UCSD-AML1 (cell line): ENCODE measurements around the gene SNAPC1.
"Not testable (repeated sequence)": the region's sequence is repeated elsewhere in the genome, so short reads cannot be mapped to it uniquely, and the experiment has no call there.

Experiments
- DNase-seq: peaks from one replicate; lab custom pipeline; 2025; ENCODE audit not compliant: unreplicated experiment; lab: John Stamatoyannopoulos, UW

Gene SNAPC1

GRCh38 chr14:61749867-61750266 lies 12.4 kb upstream of the SNAPC1 start:
- no peak for DNase-seq

DNA sequence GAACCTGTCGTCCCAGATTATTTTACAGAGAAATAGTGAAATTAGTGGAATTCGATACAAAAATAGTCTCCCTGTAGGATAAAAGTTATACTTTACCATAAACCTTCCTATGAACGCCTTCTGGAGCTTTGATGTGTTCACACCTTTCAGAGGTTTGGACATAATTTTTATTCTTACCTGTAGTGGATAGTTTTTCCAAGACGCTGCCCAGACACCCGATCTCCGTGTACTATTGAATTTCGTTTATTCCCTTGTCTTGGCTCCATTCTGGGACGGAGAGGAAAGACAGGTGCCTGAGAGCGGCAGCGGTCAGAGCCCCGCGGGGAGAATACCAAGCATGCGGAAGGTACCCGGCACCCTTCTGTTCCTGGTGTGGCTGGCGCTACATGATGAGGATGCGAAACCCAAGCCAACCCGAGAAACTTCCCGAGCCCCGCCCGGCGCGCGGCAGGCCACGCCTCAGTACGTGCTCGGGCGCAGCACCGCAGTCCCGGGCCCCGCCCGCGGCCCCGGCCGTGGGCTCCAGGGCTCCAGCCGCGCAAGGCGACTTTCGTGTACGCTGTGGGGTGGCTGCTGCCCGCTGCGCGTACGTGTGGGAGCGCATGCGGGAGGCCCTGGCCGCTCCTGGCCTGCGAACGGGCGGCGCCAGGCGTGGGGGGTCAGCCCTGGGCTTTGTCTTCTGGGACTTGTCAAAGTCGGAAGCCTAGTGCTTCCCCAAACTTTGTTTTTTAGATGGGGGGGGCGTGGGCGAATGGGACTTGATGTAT lies 11.3 kb upstream of the SNAPC1 start:
- DNase-seq: peak; percentile 93

DNA sequence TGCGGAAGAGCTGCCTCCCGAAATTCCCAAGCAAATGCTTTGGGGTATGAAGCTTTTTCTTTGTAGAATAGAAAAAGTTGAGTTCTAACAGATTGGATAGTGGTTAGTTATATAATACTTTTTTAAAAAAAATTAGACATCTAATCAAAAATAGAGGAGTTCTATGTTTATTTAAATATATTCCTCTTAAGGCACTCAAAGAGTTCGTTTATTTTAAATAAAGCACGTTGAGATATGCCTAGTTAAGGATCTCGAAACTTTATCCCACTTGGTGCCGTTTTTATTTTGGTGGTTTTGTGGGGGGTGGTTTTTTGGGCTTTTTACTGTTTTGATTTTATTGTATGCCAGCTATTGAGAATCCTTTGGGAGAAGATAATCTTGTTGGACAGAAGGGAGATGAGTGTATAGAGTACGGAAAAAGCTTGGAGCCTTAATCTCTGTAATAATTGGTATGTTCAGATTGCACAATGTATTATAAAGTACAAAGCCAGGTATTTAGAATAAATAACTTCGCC lies 10.7 kb upstream of the SNAPC1 start:
- no peak for DNase-seq

GRCh38 chr14:61752626-61753025 lies 9.6 kb upstream of the SNAPC1 start:
- no peak for DNase-seq

DNA sequence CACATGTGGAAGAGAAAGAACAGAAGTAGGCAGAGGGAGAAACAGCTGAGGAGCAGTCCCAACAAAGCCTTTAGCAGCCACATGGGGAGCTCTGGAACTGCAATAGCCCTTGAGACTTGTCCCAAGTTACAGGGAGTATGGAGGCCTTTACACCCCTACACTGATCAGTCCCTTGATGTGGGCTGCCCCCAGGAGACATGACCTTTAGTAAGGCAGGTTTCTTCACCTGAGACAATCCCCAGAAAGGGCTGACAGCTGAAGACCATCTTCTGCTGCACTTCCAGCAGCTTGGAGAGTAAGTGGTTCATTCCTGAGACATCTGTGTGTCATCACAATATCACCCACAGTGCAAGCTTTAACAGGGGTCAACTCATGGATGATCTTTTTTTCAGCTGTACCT lies 8.6 kb upstream of the SNAPC1 start:
- peak; percentile 15 for DNase-seq

DNA sequence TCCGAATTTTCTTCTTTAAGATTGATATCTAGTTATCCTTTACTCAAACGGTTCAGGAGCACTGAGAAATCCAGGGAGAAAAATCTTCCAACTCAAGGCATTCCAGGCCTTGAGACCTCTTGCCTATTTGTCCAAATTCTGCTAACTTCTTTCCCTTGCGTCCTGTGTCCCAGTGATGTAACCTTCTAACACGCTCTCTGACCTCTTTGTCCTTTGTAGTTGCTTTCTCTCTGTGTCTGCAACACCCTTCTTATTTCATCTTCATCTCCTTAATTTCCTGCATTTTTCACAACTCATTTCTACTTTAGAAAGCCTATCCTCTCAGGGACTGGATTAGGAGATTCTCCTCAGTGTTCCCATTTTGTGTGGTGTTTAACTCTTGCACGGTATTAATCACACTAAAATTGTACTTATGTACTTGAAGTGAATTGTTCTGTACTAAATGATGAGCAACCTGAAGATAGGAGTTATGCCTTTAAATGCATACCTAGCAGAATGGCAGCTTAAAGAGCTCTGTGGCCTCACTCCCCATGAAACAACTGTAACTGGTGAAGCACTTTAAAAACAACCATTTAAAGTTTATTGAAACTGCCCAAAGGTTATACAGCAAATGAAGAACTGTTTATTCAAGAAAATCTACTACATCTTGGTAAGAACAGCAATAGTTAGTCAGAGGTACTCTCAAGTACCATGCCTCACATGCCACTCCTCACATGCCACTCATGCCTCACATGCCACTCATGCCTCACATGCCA lies 7.4 kb upstream of the SNAPC1 start:
- no peak for DNase-seq

DNA sequence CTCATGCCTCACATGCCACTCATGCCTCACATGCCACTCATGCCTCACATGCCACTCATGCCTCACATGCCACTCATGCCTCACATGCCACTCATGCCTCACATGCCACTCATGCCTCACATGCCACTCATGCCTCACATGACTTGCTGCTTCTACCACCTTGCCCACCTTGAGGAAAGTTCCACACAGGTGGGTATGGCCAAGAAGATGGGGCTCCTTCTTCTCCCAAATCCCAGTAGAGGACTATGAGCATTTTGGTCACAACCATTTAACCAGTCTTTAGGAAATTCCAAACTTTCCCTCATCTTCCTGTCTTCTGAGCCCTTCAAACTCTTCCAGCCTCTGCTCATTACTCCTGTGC lies 6.9 kb upstream of the SNAPC1 start:
- DNase-seq: not testable (repeated sequence)

DNA sequence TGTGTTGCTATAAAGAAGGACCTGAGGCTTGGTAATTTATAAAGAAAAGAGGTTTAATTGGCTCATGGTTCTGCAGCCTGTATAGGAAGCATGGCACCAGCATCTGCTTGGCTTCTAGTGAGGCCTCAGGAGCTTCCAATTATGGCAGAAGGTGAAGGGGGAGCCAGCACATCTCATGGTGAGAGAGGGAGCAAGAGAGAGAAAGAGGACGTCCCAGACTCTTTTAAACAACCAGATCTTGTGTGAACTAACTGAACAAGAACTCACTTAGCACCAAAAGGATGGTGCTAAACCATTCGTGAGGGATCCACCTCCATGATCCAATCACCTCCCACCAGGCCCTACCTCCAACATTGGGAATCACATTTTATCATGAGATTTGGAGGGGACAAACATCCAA lies 6.1 kb upstream of the SNAPC1 start:
- no peak for DNase-seq

- DNase-seq: no peak
These were observed 2.3 kb upstream of the SNAPC1 start for GRCh38 chr14:61759878-61760277.

- DNase-seq: peak; percentile 21
These were observed 663 bp upstream of the SNAPC1 start for GRCh38 chr14:61761557-61761956.

DNA sequence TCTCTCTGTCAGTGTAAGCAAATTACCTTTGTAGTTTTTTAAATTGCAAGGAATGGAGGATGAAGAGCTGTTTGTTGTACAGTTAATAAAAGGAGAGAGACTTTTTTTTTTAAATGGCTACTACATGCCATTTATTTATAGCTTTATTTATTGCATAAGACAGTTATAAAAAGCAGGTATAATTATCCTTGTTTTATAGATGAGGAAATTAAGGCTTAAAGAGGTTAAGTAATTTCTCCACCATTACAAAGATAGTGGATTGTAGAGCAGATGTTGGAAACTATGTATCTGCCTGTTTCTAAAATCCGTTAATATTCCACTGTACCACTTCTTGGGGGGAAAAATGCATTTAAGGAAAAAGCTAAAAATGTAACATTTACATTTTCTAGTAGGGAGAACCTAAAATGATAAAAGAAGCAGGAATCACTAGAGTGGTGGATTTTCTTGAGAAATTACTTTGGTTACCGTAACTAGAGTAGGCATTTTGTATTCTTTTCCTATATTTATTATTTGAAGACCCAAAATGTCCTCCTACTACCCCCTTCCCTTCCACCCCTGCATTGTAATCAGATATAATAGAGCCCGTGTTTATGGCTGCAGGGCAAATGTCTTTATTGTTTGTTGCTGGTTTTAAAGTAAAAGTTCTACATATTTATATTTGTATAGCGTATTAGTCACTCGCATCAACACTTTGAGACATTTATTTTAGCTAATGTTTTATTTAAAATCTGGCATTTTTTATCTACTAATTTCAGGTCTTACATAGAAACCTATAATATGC lies 2.3 kb downstream of the SNAPC1 start:
- no peak for DNase-seq

- no peak for DNase-seq
These were observed 3.2 kb downstream of the SNAPC1 start for GRCh38 chr14:61765225-61765943.

DNA sequence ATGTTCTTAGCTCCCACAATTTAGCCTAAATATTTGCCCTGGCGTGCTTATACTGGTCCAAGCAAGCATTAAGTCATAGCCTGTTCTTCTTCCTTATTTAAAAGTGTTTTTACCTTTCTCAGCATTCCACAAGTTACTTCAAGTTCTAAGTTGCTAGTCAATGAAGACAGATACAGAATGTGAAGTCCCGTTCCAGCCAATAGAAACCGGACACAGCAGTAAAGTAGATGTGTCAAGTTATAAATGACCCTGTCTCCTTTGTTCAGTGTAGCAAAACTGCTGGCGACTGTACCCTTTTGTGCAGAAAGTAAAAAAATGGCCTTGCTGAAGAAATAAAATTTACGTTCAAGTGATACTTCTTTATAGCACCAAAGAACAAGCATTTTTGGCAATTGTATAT lies 3.9 kb downstream of the SNAPC1 start:
- no peak for DNase-seq

- no peak for DNase-seq
These were observed 6.0 kb downstream of the SNAPC1 start for GRCh38 chr14:61768240-61768639.

- DNase-seq: no peak
These were observed 7.7 kb downstream of the SNAPC1 start for GRCh38 chr14:61769893-61770292.

GRCh38 chr14:61774861-61775260 lies 12.6 kb downstream of the SNAPC1 start:
- no peak for DNase-seq

DNA sequence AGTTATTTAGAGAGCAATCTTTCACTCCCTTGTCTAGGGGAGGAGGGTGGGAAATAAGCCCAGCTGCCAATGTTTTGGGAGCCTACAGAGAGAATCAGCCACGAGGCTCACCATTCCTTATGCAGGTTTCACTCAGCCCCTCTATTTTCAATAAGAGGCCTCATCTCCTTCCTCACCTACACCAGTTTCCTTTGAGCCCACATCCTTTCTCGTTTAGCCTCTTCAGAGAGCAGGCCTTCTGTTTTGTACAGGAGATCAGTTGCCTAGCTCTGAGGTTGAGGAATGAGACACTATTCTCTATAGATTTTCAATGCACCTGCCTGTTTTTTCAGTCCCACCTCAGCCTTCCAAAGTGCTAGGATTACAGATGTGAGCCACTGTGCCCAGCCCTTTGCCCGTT lies 17.9 kb downstream of the SNAPC1 start:
- DNase-seq: no peak

DNA sequence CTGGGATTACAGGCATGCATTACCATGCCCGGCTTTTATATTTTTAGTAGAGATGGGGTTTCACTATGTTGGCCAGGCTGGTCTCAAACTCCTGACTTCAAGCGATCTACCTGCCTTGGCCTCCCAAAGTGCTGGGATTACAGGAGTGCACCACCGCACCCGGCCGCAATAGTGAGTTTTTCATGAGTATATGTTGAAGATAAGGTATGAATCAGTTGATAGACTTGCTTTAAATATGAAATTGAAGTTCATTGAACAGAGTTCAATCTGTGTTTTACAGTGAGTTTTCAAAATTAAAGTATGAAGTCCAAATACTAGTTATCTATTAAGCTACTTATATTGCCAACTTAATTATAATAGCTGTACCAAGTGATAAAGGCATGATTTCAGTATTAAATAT lies 35.1 kb downstream of the SNAPC1 start:
- DNase-seq: no peak

GRCh38 chr14:61802010-61802568 lies 39.9 kb downstream of the SNAPC1 start:
- DNase-seq: no peak

DNA sequence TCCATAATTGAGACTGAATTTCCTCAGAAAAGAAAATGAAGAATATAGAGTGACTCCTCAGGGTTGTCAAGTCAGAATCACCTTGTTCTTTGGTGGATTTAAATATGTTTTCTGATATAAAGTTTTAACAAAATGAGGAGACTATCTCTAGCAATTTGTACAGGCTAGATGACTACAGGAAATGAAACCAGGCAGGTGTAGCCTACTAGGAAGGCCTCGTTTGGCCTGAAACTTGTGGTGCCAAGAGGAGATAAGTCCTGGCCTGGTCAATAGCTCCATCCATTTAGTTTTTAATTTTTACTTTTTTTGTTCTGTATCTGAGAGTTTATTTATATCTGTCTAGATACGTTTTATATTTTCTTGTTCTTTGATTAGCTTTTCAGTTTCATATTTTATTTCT lies 41.5 kb downstream of the SNAPC1 start:
- DNase-seq: no peak

DNA sequence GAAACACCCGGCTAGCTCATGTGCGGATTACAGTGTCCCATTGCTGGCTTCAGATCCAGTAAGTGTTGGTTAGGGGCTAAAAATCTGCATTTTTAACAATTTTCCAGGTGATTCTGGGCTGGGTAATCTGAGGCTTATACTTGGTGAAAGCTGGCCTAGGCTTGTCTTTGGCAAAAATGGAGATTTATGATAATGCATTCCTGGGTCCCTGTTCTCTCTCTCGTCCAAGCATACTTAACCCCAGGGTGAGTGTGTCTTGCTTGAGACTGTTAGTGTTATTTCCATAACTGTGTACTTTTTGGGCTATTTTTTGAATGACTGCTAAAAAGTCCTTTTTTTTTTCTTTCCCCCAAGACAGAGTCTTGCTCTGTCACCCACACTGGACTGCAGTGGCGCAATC lies 43.2 kb downstream of the SNAPC1 start:
- no peak for DNase-seq
